ENCODE data around the gene KLK7. TPM values are rescaled to one million over a fixed set of nuclear protein-coding genes. Genes with fewer than 3 reads are reported as not detected.

KLK7 gene
- total and polyA plus RNA-seq, 2 of the 4 experiments (the other 2 are of a cell fraction), result not detected

DNA sequence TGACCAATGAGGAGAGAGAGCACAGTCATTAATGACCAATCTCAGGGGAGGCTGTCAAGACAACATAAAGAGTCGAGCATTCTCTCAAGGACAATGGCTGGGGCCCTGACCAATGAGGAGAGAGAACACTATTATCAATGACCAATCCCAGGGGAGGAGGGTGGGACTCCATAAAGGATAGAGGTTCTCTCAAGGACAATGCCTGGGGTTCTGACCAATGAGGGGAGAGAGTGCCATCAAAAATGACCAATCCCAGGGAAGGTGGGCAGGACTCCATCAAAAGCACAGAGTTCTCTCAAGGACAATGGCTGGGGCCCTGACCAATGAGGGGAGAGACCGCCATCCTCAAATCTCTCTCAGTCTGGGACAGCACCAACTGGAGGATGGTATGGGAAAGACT lies 46.0 kb upstream of the KLK7 start:
- no peak overlapping the region for H3K4me3 ChIP-seq (ENCODE audit: insufficient read depth, low read depth, low read length)
- no peak overlapping the region for H3K14ac ChIP-seq (replicated peaks; ENCODE audit: low read depth, low read length)
- no peak overlapping the region for H3K9ac ChIP-seq (ENCODE audit: low read depth, low read length)
- no peak overlapping the region for H3K4ac ChIP-seq (ENCODE audit: low read depth, low read length)
- dilution Hi-C loops (cut with HindIII; ENCODE audit: low sequenced_read_pairs, unreplicated experiment) (no loop called here), intact Hi-C loops (cut with micrococcal nuclease) (no loop called here), in situ Hi-C loops (cut with MboI; ENCODE audit: low sequenced_read_pairs) (loop anchor here (10.0 kb wide), 1 partner anchor 145 kb away; no protein-coding TSS in a partner anchor)
- peaks cover 8% of the 10 kb centered on the region; the same call in 1 of the 2 replicates for H3K9me3 ChIP-seq (ENCODE audit: control insufficient read depth, insufficient read depth, low read length)
- H2AK9ac ChIP-seq (replicated peaks; ENCODE audit: low read depth, low read length, poor library complexity), result no peak overlapping the region
- no peaks in the 10 kb centered on the region for H3K4me1 ChIP-seq (ENCODE audit: control insufficient read depth, insufficient read depth, low read length)
- no peak overlapping the region for H2BK20ac ChIP-seq (ENCODE audit: low read depth, low read length)
- no peak overlapping the region for H3K27ac ChIP-seq (ENCODE audit: insufficient read depth, low read length)
- no peaks in the 10 kb centered on the region for H3K36me3 ChIP-seq (ENCODE audit: control insufficient read depth, insufficient read depth, low read length)
- H2BK120ac ChIP-seq (ENCODE audit: low read depth, low read length), result no peak overlapping the region
- no peaks in the 10 kb centered on the region for H4K20me1 ChIP-seq (ENCODE audit: insufficient read depth, low read length)
- no TSS peak for BruUV-seq (replicated peaks)
- H2AFZ ChIP-seq (replicated peaks; ENCODE audit: low read length, poor library complexity), result no peak overlapping the region
- no peak overlapping the region for H4K91ac ChIP-seq (ENCODE audit: insufficient read depth, low read depth, low read length)
- ChIA-PET POLR2A (ENCODE audit: unreplicated experiment) (no interaction called here), CTCF (no interaction called here)
- TF ChIP-seq CTCF (conservative IDR thresholded peaks at IDR 0.05; ENCODE audit: low read depth, low read length), result no peak
- TF ChIP-seq FOS (IDR thresholded peaks at IDR 0.05; ENCODE audit: low read depth, low read length), result no peak
- TF ChIP-seq CHD1 (IDR thresholded peaks at IDR 0.05; ENCODE audit: low read depth, low read length), result no peak
- TF ChIP-seq MAFK (IDR thresholded peaks at IDR 0.05; ENCODE audit: low read depth, low read length), result no peak
- no peak for TF ChIP-seq USF2 (IDR thresholded peaks at IDR 0.05; ENCODE audit: low read depth, low read length)
- H3K27me3 ChIP-seq (ENCODE audit: control insufficient read depth, insufficient read depth, low read length), result no peaks in the 10 kb centered on the region
- no peak overlapping the region for H3K4me2 ChIP-seq (ENCODE audit: low read depth, low read length)
- no CpG with 5 or more reads among the region's 2 CpGs for WGBS, 2 experiments (ENCODE audit: extremely low coverage in 2 of 2, insufficient read length in 1 of 2)
- no peak for ATAC-seq (ENCODE audit: low read depth)
- H2AK5ac ChIP-seq (ENCODE audit: low read depth, low read length), result no peak overlapping the region
- no peak overlapping the region for H3K56ac ChIP-seq (ENCODE audit: extremely low read depth, insufficient read depth, low read length)
- no peak overlapping the region for H4K8ac ChIP-seq (ENCODE audit: low read depth in 2 of 2, low read length in 2 of 2)
- no peak for DNase-seq
- no peak overlapping the region for H3K18ac ChIP-seq (ENCODE audit: low read depth, low read length)
- no peak overlapping the region for H2BK15ac ChIP-seq (ENCODE audit: low read depth, low read length)
- no peak overlapping the region for H2BK5ac ChIP-seq (ENCODE audit: low read depth, low read length, poor library complexity, severe bottlenecking)
- no peaks in the 10 kb centered on the region for H3K79me1 ChIP-seq (ENCODE audit: low read depth in 1 of 2, low read length in 2 of 2)
- H3K9me1 ChIP-seq (ENCODE audit: insufficient read depth, low read length), result no peaks in the 10 kb centered on the region
- H3K23ac ChIP-seq (ENCODE audit: low read depth, low read length), result no peak overlapping the region
- H4K5ac ChIP-seq (ENCODE audit: low read depth, low read length), result no peak overlapping the region
